ENCODE measurements around the gene LDLRAD3.

DNA sequence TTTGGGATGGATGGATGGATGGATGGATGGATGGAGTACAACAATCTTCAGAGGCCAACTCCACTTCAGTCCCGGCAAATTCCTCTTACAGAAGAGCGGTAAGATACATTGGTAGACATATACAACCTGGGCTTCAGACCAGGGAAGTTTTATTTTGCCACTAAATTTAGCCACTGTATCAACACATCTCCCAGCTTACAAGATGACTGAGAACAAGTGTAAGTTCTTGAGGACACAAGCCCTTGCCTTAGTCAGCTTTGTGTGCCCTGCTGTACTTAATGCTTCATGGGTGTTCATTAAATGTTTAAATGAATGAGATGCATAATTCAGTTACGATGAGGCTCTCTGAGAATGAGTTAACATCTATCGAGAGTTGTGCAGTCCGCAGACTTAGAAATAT is 217.7 kb downstream of the LDLRAD3 start:
- TF ChIP-seq, protein P1, sequence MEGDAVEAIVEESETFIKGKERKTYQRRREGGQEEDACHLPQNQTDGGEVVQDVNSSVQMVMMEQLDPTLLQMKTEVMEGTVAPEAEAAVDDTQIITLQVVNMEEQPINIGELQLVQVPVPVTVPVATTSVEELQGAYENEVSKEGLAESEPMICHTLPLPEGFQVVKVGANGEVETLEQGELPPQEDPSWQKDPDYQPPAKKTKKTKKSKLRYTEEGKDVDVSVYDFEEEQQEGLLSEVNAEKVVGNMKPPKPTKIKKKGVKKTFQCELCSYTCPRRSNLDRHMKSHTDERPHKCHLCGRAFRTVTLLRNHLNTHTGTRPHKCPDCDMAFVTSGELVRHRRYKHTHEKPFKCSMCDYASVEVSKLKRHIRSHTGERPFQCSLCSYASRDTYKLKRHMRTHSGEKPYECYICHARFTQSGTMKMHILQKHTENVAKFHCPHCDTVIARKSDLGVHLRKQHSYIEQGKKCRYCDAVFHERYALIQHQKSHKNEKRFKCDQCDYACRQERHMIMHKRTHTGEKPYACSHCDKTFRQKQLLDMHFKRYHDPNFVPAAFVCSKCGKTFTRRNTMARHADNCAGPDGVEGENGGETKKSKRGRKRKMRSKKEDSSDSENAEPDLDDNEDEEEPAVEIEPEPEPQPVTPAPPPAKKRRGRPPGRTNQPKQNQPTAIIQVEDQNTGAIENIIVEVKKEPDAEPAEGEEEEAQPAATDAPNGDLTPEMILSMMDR (IDR thresholded peaks at IDR 0.05), result no peak
- TF ChIP-seq EZH2phosphoT487 (IDR thresholded peaks at IDR 0.05) (no peak), EZH2 (IDR thresholded peaks at IDR 0.05) (no peak)
